ENCODE measurements around the gene NOVA2. TPM values are rescaled to one million over a fixed set of nuclear protein-coding genes. Genes with fewer than 3 reads are reported as not detected.

NOVA2 gene
- total RNA-seq, 1 donor from 2014 or later, result not detected

GRCh38 chr19:45968626-45969025, 5.0 kb downstream of the NOVA2 start:
- no peak for DNase-seq (ENCODE audit: low read depth)

DNA sequence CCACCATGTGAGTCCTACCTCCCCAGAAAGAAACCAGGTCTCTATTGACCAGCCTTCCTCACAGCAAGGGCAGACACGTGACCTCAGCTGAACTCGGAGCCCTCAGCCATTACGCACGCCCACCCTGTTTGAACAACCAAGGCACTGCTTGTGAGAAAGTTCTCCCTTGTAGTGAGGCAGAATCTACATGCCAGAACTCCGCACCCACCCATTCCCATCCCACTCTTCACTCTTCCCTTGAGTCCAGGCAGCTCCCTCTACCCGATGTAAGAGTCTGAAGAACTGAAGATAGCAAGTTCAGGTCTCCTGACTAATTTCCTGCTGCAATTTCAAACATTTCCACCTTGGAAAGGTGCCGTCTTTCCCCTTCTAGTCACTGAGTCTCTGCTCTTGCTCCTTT, 6.4 kb downstream of the NOVA2 start:
- no peak for DNase-seq (ENCODE audit: low read depth)

DNA sequence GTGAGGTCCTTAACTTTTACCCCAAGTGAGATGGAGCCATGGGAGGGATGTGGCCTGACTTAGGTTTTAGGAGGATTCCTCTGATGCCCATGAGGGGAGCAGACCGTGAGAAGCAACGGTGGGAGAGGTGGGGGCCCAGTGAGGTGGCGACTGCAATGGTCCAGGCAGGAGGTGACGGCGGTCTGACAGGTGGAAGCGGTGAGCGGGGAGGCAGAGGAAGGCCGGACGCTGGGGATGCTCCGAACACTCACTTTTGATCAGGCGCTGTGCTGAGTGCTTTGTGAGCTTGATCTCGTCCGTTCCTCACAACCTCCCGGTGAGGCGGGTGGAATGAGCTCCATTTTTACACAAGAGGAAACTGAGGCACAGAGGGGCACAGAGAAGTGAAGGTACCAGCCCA, 11.6 kb downstream of the NOVA2 start:
- no peak for DNase-seq (ENCODE audit: low read depth)

DNA sequence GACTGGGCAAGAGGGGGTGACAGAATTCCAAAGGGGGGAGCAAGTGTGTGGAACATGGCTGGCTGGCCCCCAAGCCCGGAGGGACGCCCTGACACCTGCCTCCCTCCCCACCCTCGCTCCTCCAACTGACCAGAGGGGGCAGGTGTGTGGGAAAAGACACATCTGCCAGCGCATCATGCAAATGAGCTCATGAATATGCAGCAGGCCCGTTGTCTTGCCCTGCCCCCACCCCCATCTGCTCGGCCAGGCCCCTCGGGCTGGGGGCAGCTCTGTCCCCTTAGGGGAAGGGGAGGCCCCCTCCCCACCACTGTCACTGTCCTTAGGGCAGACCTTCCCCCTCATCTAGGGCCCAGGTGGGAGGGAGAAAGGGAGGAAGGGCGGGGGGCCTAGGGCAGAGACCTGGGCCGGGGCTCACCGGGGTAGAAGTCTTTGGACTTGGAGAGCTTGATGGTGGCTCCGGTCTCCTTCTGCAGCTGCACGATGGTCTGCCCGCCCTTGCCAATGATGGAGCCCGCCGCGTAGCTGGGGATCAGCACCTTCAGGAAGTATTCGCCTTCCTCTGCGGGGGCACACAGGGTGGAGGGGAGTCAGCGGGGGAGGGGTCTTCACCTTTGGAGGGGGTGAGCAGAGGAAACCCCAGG, 12.9 kb downstream of the NOVA2 start:
- no peak for DNase-seq (ENCODE audit: low read depth)

DNA sequence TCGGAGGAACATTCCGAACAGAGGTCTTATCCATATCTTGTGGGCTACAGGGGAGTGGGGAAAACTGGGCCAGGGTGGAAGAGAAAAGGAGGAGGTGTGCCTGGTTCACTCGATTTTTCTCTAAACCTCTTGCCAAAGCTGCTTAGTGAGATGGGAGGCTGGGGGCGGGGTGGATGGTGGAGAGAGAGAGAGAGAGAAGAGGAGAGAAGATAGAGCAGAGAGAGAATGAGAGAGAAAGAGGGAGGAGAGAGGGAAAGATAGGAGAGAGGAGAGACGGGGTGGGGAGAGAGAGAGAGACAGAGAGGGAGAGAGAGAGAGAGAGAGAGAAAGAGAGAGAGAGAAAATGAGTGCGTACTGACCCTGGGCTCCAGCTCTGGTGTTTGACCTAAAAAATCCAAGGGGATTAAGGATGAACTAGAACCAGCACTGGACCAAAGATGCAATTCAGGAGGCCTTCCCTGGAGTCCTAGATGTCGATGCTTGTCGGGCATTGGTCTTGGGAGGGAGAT, 14.1 kb downstream of the NOVA2 start:
- no peak for DNase-seq (ENCODE audit: low read depth)

- no peak for DNase-seq (ENCODE audit: low read depth)
Measured at GRCh38 chr19:45958769-45959516, 14.7 kb downstream of the NOVA2 start.

DNA sequence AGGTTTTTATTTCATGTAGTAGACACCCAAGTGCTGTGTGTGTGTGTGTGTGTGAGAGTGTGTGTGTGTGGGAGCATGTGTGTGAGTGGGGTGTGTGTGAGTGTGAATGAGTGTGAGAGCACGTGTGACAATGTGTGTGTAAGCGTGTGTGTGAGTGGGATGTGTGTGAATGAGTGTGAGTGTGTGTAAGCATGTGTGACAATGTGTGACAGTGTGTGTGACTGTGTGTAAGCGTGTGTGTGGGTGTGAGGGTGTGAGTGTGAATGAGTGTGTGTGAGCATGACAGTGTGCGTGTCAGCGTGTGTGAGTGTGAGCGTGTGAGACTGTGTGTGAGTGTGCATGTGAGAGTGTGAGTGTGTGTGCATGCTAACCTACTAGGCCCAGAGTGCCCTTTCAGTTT, 15.3 kb downstream of the NOVA2 start:
- DNase-seq (ENCODE audit: low read depth), result no peak

DNA sequence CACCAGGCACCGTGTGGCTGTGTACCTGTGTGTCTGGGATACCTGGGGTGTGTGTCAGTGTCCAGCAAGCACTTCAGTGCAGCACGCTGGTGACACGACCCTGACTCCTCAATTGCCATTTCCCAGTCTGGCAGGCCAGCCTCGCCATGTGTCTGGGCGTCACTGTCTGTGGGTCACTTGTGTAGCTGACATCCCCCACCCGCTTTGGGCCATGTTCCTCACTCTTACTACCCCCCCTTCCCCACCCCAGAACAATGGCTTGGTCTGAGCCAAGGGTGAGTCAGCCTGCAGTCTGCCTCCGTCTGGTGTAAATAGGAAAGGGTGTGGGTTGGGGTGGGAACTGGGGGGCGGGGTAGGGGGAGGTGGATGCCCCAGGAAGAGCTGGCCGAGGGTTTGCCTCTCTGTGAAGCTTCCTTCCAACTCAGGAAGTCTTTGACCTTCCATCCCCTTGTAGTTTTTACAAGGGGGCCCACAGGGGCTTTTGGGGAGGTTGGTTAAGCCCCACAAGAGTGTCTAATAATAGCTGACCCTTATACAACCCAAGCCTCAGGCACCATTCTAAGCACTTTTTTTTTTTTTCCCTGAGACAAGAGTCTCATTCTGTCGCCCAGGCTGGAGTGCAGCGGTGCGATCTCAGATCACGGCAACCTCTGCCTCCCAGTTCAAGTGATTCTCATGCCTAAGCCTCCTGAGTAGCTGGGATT, 17.6 kb downstream of the NOVA2 start:
- no peak for DNase-seq (ENCODE audit: low read depth)

DNA sequence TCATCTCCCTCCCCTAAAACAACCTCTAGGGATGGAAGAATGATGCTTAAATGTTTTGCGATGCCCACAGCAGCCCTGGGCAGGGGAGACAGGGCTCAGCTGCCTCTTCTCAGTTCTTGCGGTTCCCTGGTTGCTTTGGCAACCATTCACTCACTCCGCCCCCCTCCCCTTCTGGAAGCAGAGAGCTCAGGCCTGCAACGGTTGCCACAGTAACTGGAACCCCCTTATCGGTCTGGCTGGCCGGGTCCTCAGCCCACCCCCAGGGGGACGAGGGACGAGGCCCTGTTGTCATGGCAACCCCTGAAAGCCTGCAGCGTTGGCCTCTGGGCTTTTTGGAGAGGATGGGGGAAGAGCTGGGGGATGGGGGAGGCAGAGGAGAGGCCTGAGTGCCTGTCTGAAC, 19.5 kb downstream of the NOVA2 start:
- DNase-seq (ENCODE audit: low read depth), result no peak

- no peak for DNase-seq (ENCODE audit: low read depth)
Measured at GRCh38 chr19:45953676-45954075, 20.0 kb downstream of the NOVA2 start.

GRCh38 chr19:45952686-45953505, 20.8 kb downstream of the NOVA2 start:
- DNase-seq (ENCODE audit: low read depth), result peak; percentile 62

- DNase-seq (ENCODE audit: low read depth), result no peak
Measured at GRCh38 chr19:45952341-45952685, 21.4 kb downstream of the NOVA2 start.

GRCh38 chr19:45947926-45948325, 25.7 kb downstream of the NOVA2 start:
- DNase-seq (ENCODE audit: low read depth), result peak; percentile 9

- DNase-seq (ENCODE audit: low read depth), result no peak
Measured at GRCh38 chr19:45940515-45940805, 33.2 kb downstream of the NOVA2 start.

DNA sequence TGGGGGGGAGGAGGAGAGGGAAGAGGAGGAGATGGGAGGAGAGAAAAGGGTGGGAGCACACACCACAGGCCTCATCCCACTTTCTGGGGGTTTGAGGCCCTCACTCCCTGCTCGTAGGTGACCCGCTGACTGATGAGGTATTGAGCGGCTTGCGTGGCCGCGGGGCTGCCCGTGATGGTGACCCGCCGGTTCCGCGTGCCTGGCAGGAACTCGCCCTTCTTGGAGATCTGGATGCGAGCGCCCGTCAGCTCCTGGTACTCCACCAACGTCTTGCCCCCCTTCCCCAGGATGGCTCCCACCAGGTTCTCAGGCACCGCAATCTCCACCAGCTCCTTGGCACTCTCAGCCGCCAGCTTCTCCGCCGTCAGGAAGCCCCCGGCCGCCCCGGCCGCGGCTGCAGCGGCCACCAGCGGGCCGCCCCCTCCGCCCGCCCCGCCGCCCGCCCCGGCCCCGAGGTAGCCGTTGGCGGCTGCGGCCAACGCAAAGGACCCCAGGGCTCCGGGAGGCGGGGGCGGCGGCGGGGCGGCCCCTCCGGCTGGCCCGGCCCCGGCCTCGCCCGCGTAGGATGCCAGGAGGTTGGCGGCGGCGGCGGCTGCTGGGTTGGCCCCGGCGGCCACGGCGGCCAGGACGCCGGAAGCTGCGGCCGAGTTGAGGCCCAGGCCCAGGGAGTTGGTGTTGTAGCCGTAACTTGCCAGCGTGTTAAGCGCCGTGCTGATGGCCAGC, 33.7 kb downstream of the NOVA2 start:
- no peak for DNase-seq (ENCODE audit: low read depth)

GRCh38 chr19:45938733-45939319, 34.8 kb downstream of the NOVA2 start:
- DNase-seq (ENCODE audit: low read depth), result no peak

- DNase-seq (ENCODE audit: low read depth), result no peak
Measured at GRCh38 chr19:45935267-45935666, 38.4 kb downstream of the NOVA2 start.

DNA sequence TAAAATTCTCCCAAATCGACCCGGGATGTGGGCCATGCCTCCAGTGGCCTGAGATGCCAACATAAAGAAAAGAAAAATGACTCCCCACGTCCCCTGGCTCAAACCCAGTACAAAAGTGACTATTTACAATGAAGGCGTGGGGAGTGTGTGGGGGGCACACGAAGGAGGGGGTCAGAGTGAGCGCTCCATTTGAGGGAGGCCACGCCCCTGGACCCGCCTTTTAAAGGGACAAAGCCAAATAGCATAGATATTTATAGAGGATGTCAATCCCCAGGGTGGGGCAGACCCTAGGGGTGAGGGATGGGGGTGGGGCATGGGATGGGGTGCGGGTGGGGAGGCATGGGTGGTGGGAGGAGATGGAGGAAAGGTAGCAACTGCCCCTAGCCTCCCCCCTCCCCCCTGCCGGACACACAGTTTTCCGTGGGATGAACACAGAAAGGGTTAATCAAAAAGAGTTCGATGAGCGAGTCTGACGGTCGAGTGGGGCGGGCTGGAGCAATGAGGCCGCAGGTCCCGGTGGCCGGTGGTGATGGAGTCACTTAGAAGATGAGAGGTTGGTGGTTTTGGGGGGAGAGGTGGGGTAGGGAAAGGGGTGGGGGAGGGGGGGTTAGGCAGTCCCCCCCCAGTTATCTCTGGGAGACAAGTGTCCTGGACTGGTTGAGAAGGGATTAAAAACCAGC, 39.0 kb downstream of the NOVA2 start:
- no peak for DNase-seq (ENCODE audit: low read depth)

DNA sequence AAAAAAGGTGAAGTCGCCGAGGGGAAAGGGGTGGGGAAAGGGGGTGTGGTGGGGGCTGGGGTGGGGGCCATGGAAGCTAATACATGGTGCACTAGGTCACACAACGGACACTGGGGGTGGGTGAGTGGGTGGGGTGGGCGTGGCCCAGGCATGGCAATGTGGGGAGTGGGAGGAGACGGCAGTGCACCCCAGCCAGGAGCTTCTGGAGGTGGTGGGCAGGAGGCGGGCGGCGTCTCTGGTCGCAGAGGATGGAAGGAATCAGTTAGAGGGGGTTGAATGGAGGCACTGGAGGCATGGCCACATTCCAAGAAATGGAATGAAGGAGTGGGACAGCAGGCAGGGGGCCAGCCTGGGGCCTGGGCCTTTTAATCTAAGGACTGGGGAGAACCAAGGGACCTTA, 39.9 kb downstream of the NOVA2 start:
- DNase-seq (ENCODE audit: low read depth), result no peak

DNA sequence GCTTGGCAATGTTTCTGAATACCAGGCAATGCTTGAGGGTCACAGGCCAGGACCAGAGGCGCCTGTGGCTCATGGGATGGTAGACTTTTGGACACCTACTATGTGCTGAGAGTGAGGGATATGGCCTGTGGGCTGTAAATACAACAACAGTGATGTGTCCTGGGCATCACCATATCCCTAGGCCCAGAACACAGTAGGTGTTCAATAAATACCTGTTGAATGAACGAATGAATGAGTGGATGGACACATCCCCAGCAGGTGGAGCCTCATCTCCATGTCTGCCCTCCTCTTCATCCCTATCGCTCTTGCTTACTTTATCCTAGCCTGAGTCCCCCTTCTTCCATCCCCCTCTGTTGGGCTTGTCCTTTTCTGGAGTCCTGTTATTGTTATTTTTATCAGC, 42.6 kb downstream of the NOVA2 start:
- DNase-seq (ENCODE audit: low read depth), result no peak
